ENCODE data around the gene BLOC1S6. TPM values are rescaled to one million over a fixed set of nuclear protein-coding genes. Genes with fewer than 3 reads are reported as not detected.

BLOC1S6 gene
- total RNA-seq, 1 experiment from 2014 or later: 28.7 TPM

- no peak for TF ChIP-seq TEAD4 (CRISPR knock-in tag; IDR thresholded peaks at IDR 0.05)
- TF ChIP-seq GRHL2 (CRISPR knock-in tag; IDR thresholded peaks at IDR 0.05; ENCODE audit: insufficient replicate concordance, severe bottlenecking): no peak
- no peak for TF ChIP-seq FOXK1 (CRISPR knock-in tag; IDR thresholded peaks at IDR 0.05)
- TF ChIP-seq KAT7 (CRISPR knock-in tag; IDR thresholded peaks at IDR 0.05; ENCODE audit: borderline replicate concordance): no peak
- TF ChIP-seq ZNF317 (CRISPR knock-in tag; IDR thresholded peaks at IDR 0.05; ENCODE audit: borderline replicate concordance, low read depth): no peak
- TF ChIP-seq E2F5 (CRISPR knock-in tag; IDR thresholded peaks at IDR 0.05): no peak
- no peak for TF ChIP-seq IRF1 (CRISPR knock-in tag; IDR thresholded peaks at IDR 0.05)
- TF ChIP-seq, protein P1, sequence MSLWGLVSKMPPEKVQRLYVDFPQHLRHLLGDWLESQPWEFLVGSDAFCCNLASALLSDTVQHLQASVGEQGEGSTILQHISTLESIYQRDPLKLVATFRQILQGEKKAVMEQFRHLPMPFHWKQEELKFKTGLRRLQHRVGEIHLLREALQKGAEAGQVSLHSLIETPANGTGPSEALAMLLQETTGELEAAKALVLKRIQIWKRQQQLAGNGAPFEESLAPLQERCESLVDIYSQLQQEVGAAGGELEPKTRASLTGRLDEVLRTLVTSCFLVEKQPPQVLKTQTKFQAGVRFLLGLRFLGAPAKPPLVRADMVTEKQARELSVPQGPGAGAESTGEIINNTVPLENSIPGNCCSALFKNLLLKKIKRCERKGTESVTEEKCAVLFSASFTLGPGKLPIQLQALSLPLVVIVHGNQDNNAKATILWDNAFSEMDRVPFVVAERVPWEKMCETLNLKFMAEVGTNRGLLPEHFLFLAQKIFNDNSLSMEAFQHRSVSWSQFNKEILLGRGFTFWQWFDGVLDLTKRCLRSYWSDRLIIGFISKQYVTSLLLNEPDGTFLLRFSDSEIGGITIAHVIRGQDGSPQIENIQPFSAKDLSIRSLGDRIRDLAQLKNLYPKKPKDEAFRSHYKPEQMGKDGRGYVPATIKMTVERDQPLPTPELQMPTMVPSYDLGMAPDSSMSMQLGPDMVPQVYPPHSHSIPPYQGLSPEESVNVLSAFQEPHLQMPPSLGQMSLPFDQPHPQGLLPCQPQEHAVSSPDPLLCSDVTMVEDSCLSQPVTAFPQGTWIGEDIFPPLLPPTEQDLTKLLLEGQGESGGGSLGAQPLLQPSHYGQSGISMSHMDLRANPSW (CRISPR knock-in tag; conservative IDR thresholded peaks at IDR 0.05; ENCODE audit: low read depth): no peak
- no peak for TF ChIP-seq ZNF121 (CRISPR knock-in tag; IDR thresholded peaks at IDR 0.05)
- TF ChIP-seq ARID4B (CRISPR knock-in tag; IDR thresholded peaks at IDR 0.05; ENCODE audit: borderline replicate concordance): no peak
- TF ChIP-seq ZNF281 (CRISPR knock-in tag; IDR thresholded peaks at IDR 0.05): no peak
- no peak for TF ChIP-seq ZNF263 (CRISPR knock-in tag; IDR thresholded peaks at IDR 0.05; ENCODE audit: low read depth)
- TF ChIP-seq MAX (CRISPR knock-in tag; IDR thresholded peaks at IDR 0.05): no peak
- TF ChIP-seq TEAD1 (CRISPR knock-in tag; IDR thresholded peaks at IDR 0.05): no peak
- no peak for TF ChIP-seq RELA (CRISPR knock-in tag; IDR thresholded peaks at IDR 0.05; ENCODE audit: borderline replicate concordance)
- no peak for TF ChIP-seq TP53 (CRISPR knock-in tag; IDR thresholded peaks at IDR 0.05)
Observed at GRCh38 chr15:45548753-45549520, 38.2 kb upstream of the BLOC1S6 start (continued).

Measured in WTC11 (cell line).